H1 (cell line): ENCODE measurements around the gene NADK2. TPM values are rescaled to one million over a fixed set of nuclear protein-coding genes. Genes with fewer than 3 reads are reported as not detected.
A peak's percentile ranks its signal among the peaks of the same experiment; 100 is the strongest.

Experiments used
- CTCF ChIA-PET: fragments of 300-600 bp; sonication (Branson Sonifier 250); formaldehyde crosslinking; loops from one replicate; lab custom pipeline; 2021; ENCODE audit not compliant: partially characterized antibody; lab: Charles Lee
- POLR2A ChIA-PET: fragments of 300-600 bp; sonication (Branson Sonifier 250); formaldehyde crosslinking; loops from one replicate; lab custom pipeline; 2021; ENCODE audit warnings: inconsistent platforms; ENCODE audit not compliant: partially characterized antibody; lab: Charles Lee
- DNase-seq, 2 experiments: peaks; one replicate each; pipeline versions ENCODE4 v3.0.0 to v3.0.0-alpha.2; 2010 to 2022; ENCODE audit warnings: low spot score in 2 of 2, low read depth in 1 of 2, mixed read lengths in 1 of 2
- FAIRE-seq: peaks from 2 replicates; lab custom pipeline; 2011; peaks lifted over from hg19 to GRCh38; lab: Jason Lieb, UNC
- H2AFZ ChIP-seq: 2 replicates; pipeline ENCODE4 v1.8.1; 2012; ENCODE audit warnings: low read length, inconsistent platforms
- H2AK5ac ChIP-seq: 2 replicates; pipeline ENCODE4 v1.6.1; 2013; ENCODE audit warnings: low read depth, low read length
- H2BK120ac ChIP-seq: replicated peaks from 2 replicates; pipeline ENCODE3; 2013; ENCODE audit warnings: low read depth, low read length, inconsistent platforms
- H2BK12ac ChIP-seq: 2 replicates; pipeline ENCODE4 v1.6.1; 2013; ENCODE audit warnings: low read depth, low read length
- H2BK15ac ChIP-seq: 2 replicates; pipeline ENCODE4 v1.6.1; 2013; ENCODE audit warnings: low read length
- H2BK20ac ChIP-seq: 2 replicates; pipeline ENCODE4 v1.6.1; 2013; ENCODE audit warnings: low read length
- H2BK5ac ChIP-seq: 2 replicates; pipeline ENCODE4 v1.6.1; 2013; ENCODE audit warnings: low read depth, low read length
- H3K14ac ChIP-seq: 2 replicates; pipeline ENCODE4 v1.6.1; 2013; ENCODE audit warnings: inconsistent platforms; ENCODE audit not compliant: insufficient read length
- H3K18ac ChIP-seq: 2 replicates; pipeline ENCODE4 v1.6.1; 2013; ENCODE audit warnings: low read length; ENCODE audit errors: extremely low read depth
- H3K23ac ChIP-seq: 2 replicates; pipeline ENCODE4 v1.6.1; 2013; ENCODE audit warnings: inconsistent platforms; ENCODE audit not compliant: insufficient read length
- H3K23me2 ChIP-seq: 2 replicates; pipeline ENCODE4 v1.6.1; 2013; ENCODE audit warnings: low read depth, low read length
- H3K27ac ChIP-seq: 2 replicates; pipeline ENCODE4 v1.6.1; 2011; ENCODE audit warnings: low read depth, low read length, inconsistent platforms
- H3K27me3 ChIP-seq, 4 experiments: replicated peaks in 1 of 4; 1 replicate in 1 of 4; 2 replicates in 3 of 4; pipeline versions ENCODE4 v1.6.1 to v1.8.1; 2011 to 2013; ENCODE audit warnings: low read length in 3 of 4, mild to moderate bottlenecking in 3 of 4, inconsistent platforms in 2 of 4, mixed read lengths in 2 of 4, moderate library complexity in 1 of 4; ENCODE audit not compliant: control insufficient read depth in 3 of 4, insufficient read depth in 3 of 4; ENCODE audit errors: extremely low read depth in 1 of 4
- H3K36me3 ChIP-seq, 4 experiments: 2 replicates each; pipeline versions ENCODE4 v1.6.1 to v1.8.1; 2011 to 2013; ENCODE audit warnings: mild to moderate bottlenecking in 4 of 4, low read length in 3 of 4, moderate library complexity in 2 of 4, control low read depth in 1 of 4, inconsistent platforms in 1 of 4; ENCODE audit not compliant: insufficient read depth in 4 of 4, control insufficient read depth in 2 of 4
- H3K4ac ChIP-seq: replicated peaks from 2 replicates; pipeline ENCODE3; 2013; ENCODE audit warnings: low read length, low read depth, mixed read lengths, inconsistent platforms; ENCODE audit not compliant: insufficient read length
- H3K4me1 ChIP-seq, 4 experiments: replicated peaks in 1 of 4; 1 replicate in 1 of 4; 2 replicates in 3 of 4; pipeline versions ENCODE4 v1.6.1 to v1.8.1; 2011 to 2013; ENCODE audit warnings: low read length in 3 of 4, inconsistent platforms in 2 of 4, mixed read lengths in 1 of 4; ENCODE audit not compliant: insufficient read depth in 4 of 4, control insufficient read depth in 3 of 4
- H3K4me2 ChIP-seq, 2 experiments: 2 replicates each; pipeline versions ENCODE4 v1.6.1 to v1.8.1; 2011 to 2013; ENCODE audit warnings: low read depth in 2 of 2, low read length in 2 of 2, control low read depth in 1 of 2, inconsistent platforms in 1 of 2, mild to moderate bottlenecking in 1 of 2; ENCODE audit not compliant: insufficient read depth in 1 of 2
- H3K4me3 ChIP-seq, 4 experiments: fragments of 200-600, 300-600 bp in 1 of 4; sonication (generic), shearing (Covaris generic), sonication (Bioruptor Twin) in 1 of 4; 2 replicates each; pipeline versions ENCODE4 v1.5.1 to v1.8.1; 2011 to 2016; ENCODE audit warnings: low read length in 4 of 4, low read depth in 3 of 4, control low read depth in 2 of 4, inconsistent platforms in 2 of 4, mild to moderate bottlenecking in 2 of 4, mixed read lengths in 1 of 4, moderate library complexity in 1 of 4; ENCODE audit not compliant: insufficient read depth in 2 of 4; ENCODE audit errors: extremely low read depth in 1 of 4
- H3K56ac ChIP-seq: replicated peaks from 2 replicates; pipeline ENCODE3; 2013; ENCODE audit warnings: low read depth, mild to moderate bottlenecking, mixed read lengths, low read length, inconsistent platforms; ENCODE audit not compliant: insufficient read length
- H3K79me1 ChIP-seq: 2 replicates; pipeline ENCODE4 v1.6.1; 2013; ENCODE audit warnings: low read depth, low read length, control low read depth
- H3K79me2 ChIP-seq, 2 experiments: 2 replicates each; pipeline versions ENCODE4 v1.6.1 to v1.8.1; 2012 to 2013; ENCODE audit warnings: low read length in 2 of 2, mild to moderate bottlenecking in 2 of 2, inconsistent platforms in 1 of 2; ENCODE audit not compliant: insufficient read depth in 2 of 2, control insufficient read depth in 1 of 2
- H3K9ac ChIP-seq, 4 experiments: replicated peaks in 1 of 4; 1 replicate in 1 of 4; 2 replicates in 3 of 4; pipeline versions ENCODE4 v1.6.1 to v1.8.1; 2011 to 2013; ENCODE audit warnings: low read depth in 3 of 4, low read length in 3 of 4, control low read depth in 2 of 4, mild to moderate bottlenecking in 2 of 4, moderate library complexity in 2 of 4, inconsistent platforms in 1 of 4; ENCODE audit errors: extremely low read depth in 1 of 4
- H3K9me3 ChIP-seq, 2 experiments: 2 replicates each; pipeline versions ENCODE4 v1.6.1 to v1.8.1; 2012 to 2013; ENCODE audit warnings: mild to moderate bottlenecking in 2 of 2, moderate library complexity in 2 of 2, control low read depth in 1 of 2, inconsistent platforms in 1 of 2, low read depth in 1 of 2, low read length in 1 of 2, mixed read lengths in 1 of 2; ENCODE audit not compliant: insufficient read depth in 2 of 2
- H4K20me1 ChIP-seq, 2 experiments: replicated peaks in 1 of 2; 2 replicates each; pipeline versions ENCODE3 to v1.8.1; 2011 to 2013; ENCODE audit warnings: inconsistent platforms in 2 of 2, low read length in 2 of 2, mild to moderate bottlenecking in 1 of 2; ENCODE audit not compliant: insufficient read depth in 2 of 2, control insufficient read depth in 1 of 2
- H4K5ac ChIP-seq: 2 replicates; pipeline ENCODE4 v1.6.1; 2013; ENCODE audit warnings: low read length, low read depth, mixed read lengths, inconsistent platforms; ENCODE audit not compliant: insufficient read length
- H4K8ac ChIP-seq: 2 replicates; pipeline ENCODE4 v1.8.0; 2013; ENCODE audit warnings: mild to moderate bottlenecking, moderate library complexity, low read length, inconsistent platforms; ENCODE audit not compliant: insufficient read depth; ENCODE audit errors: extremely low read depth
- H4K91ac ChIP-seq: replicated peaks from 2 replicates; pipeline ENCODE3; 2013; ENCODE audit warnings: low read length, mixed read lengths, inconsistent platforms; ENCODE audit not compliant: insufficient read length
- EZH2 ChIP-seq: fragments of 200-600 bp; sonication (generic); IDR thresholded peaks from 2 replicates; pipeline ENCODE4 v1.7.1; 2012; ENCODE audit warnings: low read depth, mild to moderate bottlenecking, moderate library complexity, low read length, inconsistent platforms; ENCODE audit not compliant: severe bottlenecking
- JUN ChIP-seq: IDR thresholded peaks from 2 replicates; pipeline ENCODE4 v1.6.1; 2011; ENCODE audit warnings: low read depth, mild to moderate bottlenecking, improper control_type of control experiment, low read length
- MAFK ChIP-seq: IDR thresholded peaks from 2 replicates; pipeline ENCODE4 v1.6.1; 2012; ENCODE audit warnings: low read depth, mild to moderate bottlenecking, improper control_type of control experiment, low read length
- POLR2AphosphoS5 ChIP-seq: IDR thresholded peaks from 2 replicates; pipeline ENCODE4 v1.6.1; 2011; ENCODE audit warnings: low read depth, low read length
- TBP ChIP-seq: IDR thresholded peaks from 2 replicates; pipeline ENCODE4 v1.6.1; 2011; ENCODE audit warnings: low read depth, low read length, improper control_type of control experiment
- WGBS, 2 experiments: shearing (Covaris generic) in 1 of 2; methylation state at CpG; one replicate each; pipeline versions ENCODE4 v1.1.6 to v1.1.7; 2013 to 2015; ENCODE audit warnings: low lambda C conversion rate in 2 of 2, mixed read lengths in 2 of 2, inconsistent platforms in 1 of 2, low coverage in 1 of 2, missing lambda C conversion rate in 1 of 2; ENCODE audit not compliant: insufficient replicate concordance in 2 of 2, insufficient coverage in 1 of 2, insufficient read length in 1 of 2; ENCODE audit errors: extremely low coverage in 1 of 2, missing lambda C conversion rate in 1 of 2; 5-methylcytosine and 5-hydroxymethylcytosine counted together
- long read RNA-seq, 2 experiments: library from RNA in 1 of 2; library from capped mRNA in 1 of 2; stranded (forward); transcript quantifications; one replicate each; pipeline ENCODE4 v2.0.0, GENCODE V29; 2021; ENCODE audit warnings: inconsistent platforms in 1 of 2
- polyA minus RNA-seq, 3 experiments: library from RNA; depleted of rRNA, polyadenylated mRNA; stranded (reverse); fragments of >200 nt; gene quantifications; 1 replicate in 2 of 3; 2 replicates in 1 of 3; pipeline ENCODE4 v1.2.3, GENCODE V29; 2011
- polyA plus RNA-seq, 7 experiments: library from polyadenylated mRNA; depleted of rRNA in 3 of 7; stranded (reverse) in 5 of 7; unstranded in 2 of 7; fragments of >200 nt in 5 of 7; fragments of 200-250 nt in 2 of 7; gene quantifications; 1 replicate in 5 of 7; 2 replicates in 1 of 7; 4 replicates in 1 of 7; pipeline versions ENCODE4 v1.2.1 to v1.2.3, GENCODE V29; 2011 to 2013; ENCODE audit warnings: missing spikeins in 2 of 7, mixed read lengths in 2 of 7
- total RNA-seq: library from RNA; stranded (reverse); fragmentation: NEBNext Ultra II Directional; extraction: Animal tissue kit (Norgen Biotek cat#: 25700); gene quantifications from 2 replicates; pipeline ENCODE4 v1.2.1, GENCODE V29; 2021

Gene NADK2, protein sequence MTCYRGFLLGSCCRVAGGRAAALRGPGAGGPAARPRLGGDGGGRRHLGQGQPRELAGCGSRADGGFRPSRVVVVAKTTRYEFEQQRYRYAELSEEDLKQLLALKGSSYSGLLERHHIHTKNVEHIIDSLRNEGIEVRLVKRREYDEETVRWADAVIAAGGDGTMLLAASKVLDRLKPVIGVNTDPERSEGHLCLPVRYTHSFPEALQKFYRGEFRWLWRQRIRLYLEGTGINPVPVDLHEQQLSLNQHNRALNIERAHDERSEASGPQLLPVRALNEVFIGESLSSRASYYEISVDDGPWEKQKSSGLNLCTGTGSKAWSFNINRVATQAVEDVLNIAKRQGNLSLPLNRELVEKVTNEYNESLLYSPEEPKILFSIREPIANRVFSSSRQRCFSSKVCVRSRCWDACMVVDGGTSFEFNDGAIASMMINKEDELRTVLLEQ
- total RNA-seq (16.1 and 16.4 TPM in 2 replicates), polyA plus RNA-seq (2011; rRNA removed) (3.3 and 3.4 TPM in 2 replicates), polyA minus RNA-seq (2011; rRNA and poly(A)+ RNA removed) (10.4 and 14.0 TPM in 2 replicates)
- polyA plus RNA-seq (2011; cell fraction: cytosol; rRNA removed): 5.9 TPM
- polyA plus RNA-seq (2011; cell fraction: nucleus; rRNA removed): 4.2 TPM
- 7.4 to 15.4 TPM (median 13.1 TPM) in 4 replicates for polyA plus RNA-seq (2012, experiment 1 of 2)
- 0.97 TPM for polyA plus RNA-seq (2012, experiment 2 of 2)
- 4.2 TPM for polyA plus RNA-seq (2013, experiment 1 of 2)
- 4.0 TPM for polyA plus RNA-seq (2013, experiment 2 of 2)
- 12.0 TPM for polyA minus RNA-seq (2011; cell fraction: cytosol; rRNA and poly(A)+ RNA removed)
- 8.8 TPM for polyA minus RNA-seq (2011; cell fraction: nucleus; rRNA and poly(A)+ RNA removed)
- long read RNA-seq, experiment 1, partial matches to known transcripts: 0 of 7 reads
- long read RNA-seq, experiment 1, other reads (novel, unspliced or antisense): 6 of 7 reads
- long read RNA-seq, experiment 2, partial matches to known transcripts: 0 of 1 reads
- long read RNA-seq, experiment 2, other reads (novel, unspliced or antisense): 0 of 1 reads

DNA sequence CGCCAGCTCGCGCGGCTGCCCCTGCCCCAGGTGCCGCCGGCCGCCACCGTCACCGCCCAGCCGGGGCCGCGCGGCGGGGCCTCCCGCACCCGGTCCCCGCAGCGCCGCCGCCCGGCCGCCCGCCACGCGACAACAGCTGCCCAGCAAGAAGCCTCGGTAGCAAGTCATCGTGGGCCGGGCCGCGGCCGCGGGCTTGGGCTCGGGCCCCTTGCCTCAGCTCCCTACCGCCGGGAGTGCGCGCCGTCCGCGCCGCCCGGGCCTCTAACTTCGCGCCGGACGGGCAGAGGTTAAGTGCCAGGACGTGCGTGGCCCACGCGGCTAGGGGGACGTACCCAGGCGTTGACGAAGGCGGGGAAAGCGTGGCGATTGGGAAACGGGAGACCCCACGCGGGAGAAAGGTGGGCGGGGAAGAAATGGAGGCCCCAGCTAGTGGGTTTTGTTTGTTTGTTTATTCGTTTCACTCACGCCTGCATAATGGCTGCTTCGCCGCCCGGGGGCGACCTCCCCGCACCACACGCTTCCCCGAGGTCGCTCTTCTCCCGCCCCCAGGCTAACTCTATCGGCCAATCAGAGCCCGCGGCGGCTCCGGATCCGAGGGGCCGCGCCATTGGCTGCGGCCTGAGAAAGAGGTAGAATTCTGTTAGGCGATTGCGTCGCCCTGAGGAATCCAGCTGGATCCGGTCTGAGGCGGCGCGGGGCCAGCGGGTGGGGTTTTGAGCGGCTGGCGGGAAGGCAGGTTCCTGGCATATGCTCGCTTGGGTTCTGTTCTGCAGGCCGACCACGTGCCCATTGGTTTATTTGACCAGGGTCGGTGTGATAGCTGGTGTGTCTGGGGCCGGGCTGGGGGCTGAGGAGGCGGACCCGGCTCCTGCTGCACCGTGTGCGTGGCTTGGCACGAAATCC, at the start of gene NADK2:
NADK2 (minus strand) TSS at position 295 of the 903 bp plus-strand sequence; CDS start at position 168, 127 bp downstream.
- H3K23me2 ChIP-seq: peaks cover 2% of the 10 kb centered on the region; the same call in 1 of the 2 replicates
- H4K8ac ChIP-seq: peak within 1 kb of the TSS; percentile 99
- H3K4me3 ChIP-seq: peak within 1 kb of the TSS; percentile 65 to 91 (median 76)
- H3K4ac ChIP-seq: peak within 1 kb of the TSS; percentile 91
- no peaks in the 10 kb centered on the region for H3K79me1 ChIP-seq
- H4K91ac ChIP-seq: peak within 1 kb of the TSS; percentile 97
- peak within 1 kb of the TSS; percentile 93 for H3K18ac ChIP-seq
- peak within 1 kb of the TSS; percentile 95; the same call in 1 of the 2 replicates for H2AK5ac ChIP-seq
- peak within 1 kb of the TSS; percentile 95 for H2BK12ac ChIP-seq
- H2AFZ ChIP-seq: peak within 1 kb of the TSS; percentile 95
- peaks cover 1 to 12% (median 6%) of the 10 kb centered on the region in 4 experiments for H3K27me3 ChIP-seq
- peak within 1 kb of the TSS; percentile 88 for H2BK5ac ChIP-seq
- H3K14ac ChIP-seq: no peak within 1 kb of the TSS
- ChIA-PET CTCF (interaction anchor here (0.7 to 3.0 kb wide), 24 partner anchors 10 to 454 kb away, joined by 3 to 16 read pairs (median 3); partner anchors contain the start of genes LMBRD2 and SKP2), POLR2A (interaction anchor here (0.9 to 1.8 kb wide), 10 partner anchors 11 to 204 kb away, joined by 3 to 8 read pairs (median 4); no protein-coding TSS in a partner anchor)
- H3K36me3 ChIP-seq: no peaks in the 10 kb centered on the region
- 0 out of 4 replicates have a peak, but pooled peaks cover 0 to 2% of the 10 kb centered on the region in 2 experiments for H3K79me2 ChIP-seq
- H3K4me1 ChIP-seq: peaks cover 3 to 4% (median 3%) of the 10 kb centered on the region in 4 experiments; a peak in 5 of 7 replicates
- peak; percentile 91 to 92 for DNase-seq
- H4K5ac ChIP-seq: peak within 1 kb of the TSS; percentile 96
- no peak within 1 kb of the TSS for H2BK20ac ChIP-seq
- H3K9ac ChIP-seq: peak within 1 kb of the TSS; percentile 81 to 94 (median 92)
- H3K23ac ChIP-seq: no peak within 1 kb of the TSS
- 4% methylated on average over 54 of the region's 100 CpGs; no CpG with 5 or more reads in 1 of the 2 experiments for WGBS, 2 experiments
- H2BK120ac ChIP-seq: no peak within 1 kb of the TSS
- peak within 1 kb of the TSS; percentile 95; the same call in 1 of the 2 replicates for H2BK15ac ChIP-seq
- no peaks in the 10 kb centered on the region for H4K20me1 ChIP-seq
- peak within 1 kb of the TSS; percentile 72 to 78 for H3K4me2 ChIP-seq
- H3K56ac ChIP-seq: peak within 1 kb of the TSS; percentile 75
- H3K27ac ChIP-seq: peak within 1 kb of the TSS; percentile 89; the same call in 1 of the 2 replicates
- no peaks in the 10 kb centered on the region for H3K9me3 ChIP-seq
- no peak for FAIRE-seq
- TF ChIP-seq JUN (no peak; the same call in 1 of the 2 replicates), TBP (no peak; the same call in 1 of the 2 replicates), EZH2 (no peak), POLR2AphosphoS5 (peak; percentile 47), MAFK (no peak)
